ENCODE measurements around the gene TRIML1.

TRIML1 gene

GRCh38 chr4:188171551-188171950 is 32.3 kb downstream of the TRIML1 start:
- no peak overlapping the region for H3K27ac ChIP-seq
- TF ChIP-seq CTCF (conservative IDR thresholded peaks at IDR 0.05): no peak

GRCh38 chr4:188175288-188175687 is 36.0 kb downstream of the TRIML1 start:
- TF ChIP-seq CTCF (conservative IDR thresholded peaks at IDR 0.05): no peak
- H3K27ac ChIP-seq: no peak overlapping the region

- no peak for TF ChIP-seq CTCF (conservative IDR thresholded peaks at IDR 0.05)
- no peak overlapping the region for H3K27ac ChIP-seq
Measured at GRCh38 chr4:188177997-188178675, 38.9 kb downstream of the TRIML1 start.

GRCh38 chr4:188178806-188179205 is 39.6 kb downstream of the TRIML1 start:
- no peak for TF ChIP-seq CTCF (conservative IDR thresholded peaks at IDR 0.05)
- no peak overlapping the region for H3K27ac ChIP-seq

GRCh38 chr4:188187106-188187505 is 47.9 kb downstream of the TRIML1 start:
- no peak overlapping the region for H3K27ac ChIP-seq
- no peak for TF ChIP-seq CTCF (conservative IDR thresholded peaks at IDR 0.05)

- no peak overlapping the region for H3K27ac ChIP-seq
- TF ChIP-seq CTCF (conservative IDR thresholded peaks at IDR 0.05): no peak
Measured at GRCh38 chr4:188190461-188190860, 51.2 kb downstream of the TRIML1 start.

- TF ChIP-seq CTCF (conservative IDR thresholded peaks at IDR 0.05): no peak
- H3K27ac ChIP-seq: no peak overlapping the region
Measured at GRCh38 chr4:188194421-188194820, 55.2 kb downstream of the TRIML1 start.
